Epithelial cell of prostate (primary cell): ENCODE measurements around the gene IP6K3.

Source experiments
- DNase-seq: peaks from one replicate; pipeline ENCODE4 v3.0.0-alpha.2; 2011; ENCODE audit warnings: low read depth, low spot score
- H3K27ac ChIP-seq: fragments of 450-650 bp; 2 replicates; pipeline ENCODE4 v1.5.1; 2017; ENCODE audit warnings: mild to moderate bottlenecking

IP6K3 gene

DNA sequence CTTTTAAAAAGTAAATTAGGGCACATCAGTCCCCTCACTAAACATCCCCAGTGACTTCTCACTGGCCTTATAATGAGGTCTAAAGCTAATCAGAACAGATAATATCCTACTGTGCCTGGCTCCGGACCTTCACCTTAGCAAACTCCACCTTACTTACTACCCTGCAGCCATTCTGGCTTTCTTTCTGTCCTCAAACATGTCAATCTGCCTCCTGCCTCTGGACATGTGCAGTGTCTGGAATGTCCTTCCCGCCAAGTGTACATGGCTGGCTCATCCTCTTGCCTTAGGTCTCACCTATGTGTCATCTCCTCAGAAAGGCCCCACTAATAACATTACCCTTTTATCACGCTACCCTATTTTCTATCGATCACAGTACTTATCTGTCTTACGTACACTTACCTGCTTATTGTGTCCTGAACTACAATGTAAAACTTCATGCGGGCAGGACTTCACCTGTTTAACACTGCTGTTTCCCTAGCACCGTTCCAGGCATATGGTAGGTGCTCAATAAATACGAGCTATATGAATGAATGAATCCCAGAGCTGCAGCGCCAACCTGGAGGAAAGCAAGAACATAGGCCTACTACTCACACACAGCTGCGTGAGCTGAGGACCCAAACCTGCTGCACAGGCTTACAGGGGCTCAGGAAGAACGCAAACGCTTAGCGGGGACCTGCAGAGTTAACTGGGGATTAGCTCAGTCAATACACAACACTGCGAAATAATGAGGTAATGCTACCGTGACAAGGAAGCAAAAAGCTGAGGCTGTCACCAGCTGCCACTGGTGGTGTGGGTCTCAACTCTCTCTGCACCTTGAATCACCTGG lies 36.2 kb downstream of the IP6K3 start:
- DNase-seq: no peak
- H3K27ac ChIP-seq: peak overlapping the region; percentile 86

DNA sequence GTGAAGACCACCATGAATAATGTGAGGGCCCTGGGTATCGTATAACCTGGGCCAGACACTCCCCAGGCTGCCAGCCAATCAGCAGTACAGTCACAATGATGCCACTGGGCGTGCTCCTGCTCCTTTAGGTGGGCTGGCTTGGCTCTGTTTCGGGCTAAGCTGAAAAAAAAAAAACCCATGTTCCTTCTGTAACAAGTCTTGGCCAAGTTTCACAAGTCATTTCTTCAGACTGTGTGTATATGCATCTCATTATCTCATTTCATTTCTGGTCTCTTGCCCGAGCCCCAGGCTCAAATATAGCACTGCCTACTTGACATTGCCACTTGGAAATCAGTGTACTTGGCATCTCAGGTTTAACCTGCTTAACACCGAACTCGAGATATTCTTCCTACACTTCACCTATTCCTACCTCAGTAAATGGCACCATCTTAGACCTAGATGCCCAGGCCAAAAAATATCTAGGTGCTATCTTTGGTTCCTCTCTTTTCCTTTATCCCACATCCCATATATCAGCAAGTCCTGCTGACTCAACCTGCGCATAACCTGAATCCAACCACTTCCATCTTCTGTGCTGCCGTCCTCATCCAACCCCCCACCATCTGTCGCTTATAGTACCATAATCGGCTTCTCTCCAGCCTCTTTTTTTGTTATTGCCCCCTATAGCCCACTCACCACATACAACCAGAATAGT lies 37.0 kb downstream of the IP6K3 start:
- DNase-seq: no peak
- no peak overlapping the region for H3K27ac ChIP-seq

DNA sequence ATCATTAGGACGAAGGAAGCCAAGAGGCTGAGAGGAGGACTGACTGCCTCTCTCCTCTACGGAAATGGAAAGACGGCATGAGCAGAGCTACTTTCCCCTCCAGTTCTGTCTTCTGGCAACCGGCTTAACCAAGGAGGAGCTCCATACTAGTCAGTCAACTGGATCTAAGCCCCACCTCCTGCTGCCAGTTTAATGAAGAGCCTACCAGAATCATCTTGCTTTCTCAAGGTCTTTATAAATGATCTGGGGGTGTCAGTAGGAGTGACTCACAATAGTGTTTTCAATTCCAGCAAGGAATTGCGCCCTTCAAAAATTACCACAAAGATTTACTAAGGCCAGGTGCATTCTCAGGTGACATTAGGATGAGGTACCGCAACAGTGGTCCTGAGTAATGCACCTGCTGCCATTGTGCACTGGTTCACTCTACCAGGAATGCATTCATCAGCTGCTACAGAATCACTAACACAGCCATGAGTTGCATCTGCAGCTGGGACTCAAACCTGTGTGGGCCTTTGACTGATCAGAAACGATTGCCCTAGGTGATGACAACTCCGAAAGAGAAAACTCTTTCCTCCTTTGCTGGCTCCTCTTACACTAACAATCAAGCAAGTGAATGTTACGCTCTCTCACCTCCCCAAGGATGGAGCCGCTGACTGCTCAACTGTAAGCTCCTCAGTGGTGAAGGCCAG lies 38.0 kb downstream of the IP6K3 start:
- H3K27ac ChIP-seq: no peak overlapping the region
- no peak for DNase-seq

GRCh38 chr6:33707771-33708170 lies 38.9 kb downstream of the IP6K3 start:
- no peak for DNase-seq
- no peak overlapping the region for H3K27ac ChIP-seq

DNA sequence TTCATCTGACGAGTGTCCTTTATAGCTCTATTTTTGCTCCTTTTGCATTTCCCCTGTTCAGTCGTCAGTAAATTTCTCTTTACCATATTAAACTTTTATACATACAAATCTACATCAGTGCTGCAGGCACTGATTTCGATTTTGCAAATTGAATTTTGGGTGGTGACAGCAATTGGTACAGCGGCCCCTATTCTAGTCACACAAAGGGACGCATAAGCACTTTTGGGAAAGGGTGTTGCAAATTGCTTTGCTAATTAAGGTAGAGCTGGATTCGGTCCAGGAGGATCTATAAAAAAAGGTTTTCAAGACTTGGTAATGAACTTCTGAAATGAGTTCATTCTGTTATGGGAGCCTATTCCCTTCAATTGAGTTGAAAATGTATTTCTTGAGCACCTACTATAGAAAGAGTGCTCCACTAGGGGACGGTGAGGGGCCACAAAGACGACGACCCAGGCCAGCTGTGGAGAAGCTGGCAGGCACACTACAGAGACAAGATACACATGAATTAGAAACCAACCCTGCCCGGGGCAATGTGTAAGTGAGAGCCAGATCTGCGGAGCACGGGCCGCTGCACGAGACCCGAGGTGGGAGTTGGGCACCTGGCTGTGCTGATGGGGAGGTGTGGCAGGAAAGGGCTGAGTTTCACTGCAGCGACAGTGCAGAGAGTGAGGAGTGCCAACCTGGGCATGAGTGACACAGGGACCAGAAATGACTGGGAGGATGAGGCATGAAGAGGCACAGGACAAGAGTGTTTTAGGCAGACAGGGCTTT lies 40.6 kb downstream of the IP6K3 start:
- DNase-seq: no peak

DNA sequence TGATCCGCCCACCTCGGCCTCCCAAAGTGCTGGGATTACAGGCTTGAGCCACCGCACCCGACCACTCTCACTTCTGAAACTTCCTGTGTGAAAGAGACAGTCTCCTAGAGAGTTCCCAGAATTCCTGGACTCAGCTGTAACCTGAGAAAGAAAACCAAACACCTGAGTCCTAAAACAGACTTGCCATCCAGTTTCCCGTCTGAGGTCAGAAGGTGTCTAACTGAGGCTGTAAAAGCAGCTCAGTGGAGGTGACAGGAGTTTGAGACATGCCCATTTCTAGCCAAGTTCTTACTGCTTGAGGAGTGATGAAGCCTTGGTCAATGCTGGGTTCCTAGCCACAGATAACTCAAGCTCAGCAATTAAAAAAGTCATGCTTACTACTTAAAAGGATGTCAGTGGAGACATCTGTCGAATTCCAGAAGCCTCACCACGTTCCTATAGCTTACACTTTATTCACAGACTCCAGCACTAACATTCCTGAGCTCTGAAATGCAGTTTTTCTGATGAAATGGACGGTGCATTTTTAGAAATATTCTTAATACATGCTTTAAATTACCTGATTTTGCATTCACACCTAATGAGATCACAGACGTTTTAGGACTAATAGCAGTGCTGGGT lies 41.3 kb downstream of the IP6K3 start:
- peak overlapping the region; percentile 41 for H3K27ac ChIP-seq
- no peak for DNase-seq

More for the DNA sequence above, 40.6 kb downstream of the IP6K3 start:
- no peak overlapping the region for H3K27ac ChIP-seq

DNA sequence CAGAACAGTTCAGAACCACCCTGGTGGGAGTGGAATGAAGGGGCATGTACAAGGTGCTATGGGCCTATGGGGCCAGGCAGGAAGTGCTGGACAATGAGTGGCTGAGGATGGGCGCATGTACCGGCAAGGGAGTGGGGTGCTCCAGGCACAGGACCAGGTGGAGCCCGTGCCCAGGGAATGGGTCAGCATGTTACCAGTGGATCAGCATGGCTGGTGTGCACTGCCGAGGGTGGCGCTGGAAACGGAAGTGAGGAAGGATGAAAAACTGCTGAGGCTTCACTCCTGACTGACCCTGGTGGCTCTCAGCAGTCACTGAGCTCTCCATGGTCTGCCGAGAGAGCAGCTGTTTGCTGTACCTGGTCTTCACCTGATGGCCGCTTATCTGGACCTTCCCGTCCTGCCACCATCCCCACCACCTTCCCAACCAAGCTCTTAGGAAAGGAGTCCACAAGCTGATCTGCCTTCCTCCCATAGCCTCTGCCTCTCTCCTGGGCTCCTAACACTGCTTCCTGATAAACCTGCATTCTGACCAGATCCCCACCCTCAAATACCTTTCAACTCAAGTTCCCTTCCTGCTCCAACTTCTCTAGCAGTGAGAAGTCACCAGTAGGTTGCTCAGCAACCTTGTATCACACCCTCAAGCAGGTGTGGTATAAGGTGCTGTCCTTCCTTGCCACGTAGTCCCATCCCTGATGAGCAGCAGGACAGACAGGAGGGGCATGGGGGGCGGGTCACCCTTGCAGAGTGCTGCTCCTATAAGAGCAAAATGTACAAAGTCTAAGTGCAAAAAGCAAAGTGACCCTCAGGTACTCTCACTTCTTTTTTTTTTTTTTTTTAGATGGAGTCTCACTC lies 42.3 kb downstream of the IP6K3 start:
- DNase-seq: no peak
- H3K27ac ChIP-seq: peak overlapping the region; percentile 41

GRCh38 chr6:33702345-33702977 lies 44.2 kb downstream of the IP6K3 start:
- DNase-seq: no peak
- H3K27ac ChIP-seq: peak overlapping the region; percentile 39

GRCh38 chr6:33700391-33701050 lies 46.2 kb downstream of the IP6K3 start:
- H3K27ac ChIP-seq: peak overlapping the region; percentile 51
- no peak for DNase-seq

- peak overlapping the region; percentile 51 for H3K27ac ChIP-seq
- no peak for DNase-seq
Observed at GRCh38 chr6:33699739-33700138, 47.0 kb downstream of the IP6K3 start.

GRCh38 chr6:33699131-33699530 lies 47.6 kb downstream of the IP6K3 start:
- DNase-seq: no peak
- peak overlapping the region; percentile 51 for H3K27ac ChIP-seq

GRCh38 chr6:33698494-33698893 lies 48.2 kb downstream of the IP6K3 start:
- no peak for DNase-seq
- peak overlapping the region; percentile 51 for H3K27ac ChIP-seq

GRCh38 chr6:33697845-33698244 lies 48.9 kb downstream of the IP6K3 start:
- no peak for DNase-seq
- H3K27ac ChIP-seq: peak overlapping the region; percentile 88

GRCh38 chr6:33696548-33697518 lies 49.9 kb downstream of the IP6K3 start:
- no peak for DNase-seq

DNA sequence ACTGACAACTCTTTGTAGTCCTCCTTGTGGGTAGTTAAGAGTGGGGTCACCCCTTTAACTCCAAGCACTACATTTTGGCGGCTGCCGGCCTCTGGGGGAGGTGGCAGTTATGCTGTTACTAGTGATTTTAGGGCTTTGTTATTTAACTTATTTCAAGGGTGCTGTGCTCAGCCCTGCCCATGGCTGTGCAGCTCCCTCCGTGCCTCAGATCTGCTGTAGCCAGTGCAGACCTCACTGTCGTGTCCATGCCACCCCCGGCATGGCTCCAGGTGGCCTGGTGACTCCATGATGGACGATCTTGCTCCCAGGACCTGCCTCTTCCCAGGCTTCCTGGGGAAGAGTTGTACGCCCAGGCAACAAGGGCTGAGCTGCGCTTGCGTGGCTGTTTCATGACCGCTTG lies 50.6 kb downstream of the IP6K3 start:
- DNase-seq: no peak
- peak overlapping the region; percentile 88 for H3K27ac ChIP-seq

More at GRCh38 chr6:33696548-33697518, 49.9 kb downstream of the IP6K3 start:
- peak overlapping the region; percentile 88 for H3K27ac ChIP-seq

DNA sequence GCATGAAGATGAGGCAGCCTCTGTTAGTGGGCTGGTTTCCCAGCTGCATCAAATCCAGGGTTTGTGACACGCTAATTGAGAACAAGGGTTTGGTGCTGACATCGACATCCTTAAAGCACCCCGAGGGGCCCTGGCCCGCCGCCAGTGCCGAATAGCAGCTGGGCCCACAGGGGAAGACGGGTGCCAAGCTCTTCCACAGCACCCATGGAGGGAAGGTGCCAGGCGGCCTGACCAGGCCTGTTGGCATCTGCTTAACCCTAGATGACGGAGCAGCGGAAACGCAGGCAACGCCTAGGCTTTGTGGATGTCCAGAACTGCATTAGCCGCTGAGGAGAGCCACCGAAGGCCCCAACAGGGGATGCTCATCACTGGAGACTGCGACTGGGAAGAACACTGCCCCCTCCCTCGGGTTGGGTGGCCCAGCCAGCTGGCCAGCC lies 51.2 kb downstream of the IP6K3 start:
- no peak for DNase-seq
- H3K27ac ChIP-seq: peak overlapping the region; percentile 88

DNA sequence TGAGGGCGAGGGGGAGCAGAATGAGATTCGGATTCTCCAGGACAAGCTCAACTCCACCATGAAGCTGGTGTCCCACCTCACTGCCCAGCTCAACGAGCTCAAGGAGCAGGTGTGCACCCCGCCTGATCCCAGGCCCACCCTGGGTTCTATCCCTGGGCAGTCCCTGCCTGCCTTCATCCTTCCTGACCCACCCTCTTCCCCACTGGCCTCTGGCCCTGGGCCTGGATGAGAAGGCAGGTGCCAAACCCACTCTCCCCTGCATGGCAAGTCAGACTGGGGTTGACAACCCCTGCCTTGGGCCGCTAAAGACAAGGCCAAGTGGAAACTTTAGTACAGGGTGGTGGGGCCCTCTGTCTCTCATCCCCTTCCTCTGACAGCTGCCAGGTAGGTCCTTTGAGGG lies 51.7 kb downstream of the IP6K3 start:
- H3K27ac ChIP-seq: peak overlapping the region; percentile 88
- no peak for DNase-seq
